HFFc6 (cell line): ENCODE results near the gene MAPK7. TPM values are rescaled to one million over a fixed set of nuclear protein-coding genes. Genes with fewer than 3 reads are reported as not detected.

Experiments used
- DNase-seq: peaks from one replicate; pipeline ENCODE4 v3.0.0-alpha.2; 2018
- H3K27ac Mint-ChIP-seq: 2 replicates; pipeline ENCODE4 v1.8.0; 2020; ENCODE audit warnings: mild to moderate bottlenecking, mixed read lengths
- H3K27me3 Mint-ChIP-seq: 2 replicates; pipeline ENCODE4 v1.8.0; 2021; ENCODE audit warnings: mild to moderate bottlenecking, moderate library complexity, mixed read lengths; ENCODE audit not compliant: insufficient read depth
- H3K36me3 Mint-ChIP-seq: 2 replicates; pipeline ENCODE4 v1.8.0; 2021; ENCODE audit warnings: low read depth, mixed read lengths
- H3K4me1 Mint-ChIP-seq: 2 replicates; pipeline ENCODE4 v1.8.0; 2020; ENCODE audit warnings: low read depth, mixed read lengths
- H3K4me3 Mint-ChIP-seq: 2 replicates; pipeline ENCODE4 v1.8.0; 2020; ENCODE audit warnings: mild to moderate bottlenecking, moderate library complexity, mixed read lengths
- H3K9me3 Mint-ChIP-seq: 2 replicates; pipeline ENCODE4 v1.8.0; 2020; ENCODE audit warnings: mild to moderate bottlenecking, mixed read lengths
- total RNA-seq, 6 experiments: library from RNA; stranded (reverse); fragmentation: NEBNext Ultra II Directional; extraction: Animal tissue kit (Norgen Biotek cat#: 25700); gene quantifications; 2 replicates in 1 of 6; 3 replicates in 5 of 6; pipeline ENCODE4 v1.2.3, GENCODE V29; 2021
- TF ChIP-seq, protein P1 (sequence below): fragments of 200-600 bp; sonication (generic); IDR thresholded peaks from 2 replicates; pipeline ENCODE4 v1.5.0; 2021; ENCODE audit warnings: antibody characterized with exemption, mild to moderate bottlenecking

The MAPK7 gene
- total RNA-seq, 6 experiments from 2014 or later, result 18.5 to 27.1 (median 23.9) TPM

- no peak for DNase-seq
- TF ChIP-seq, protein P1, sequence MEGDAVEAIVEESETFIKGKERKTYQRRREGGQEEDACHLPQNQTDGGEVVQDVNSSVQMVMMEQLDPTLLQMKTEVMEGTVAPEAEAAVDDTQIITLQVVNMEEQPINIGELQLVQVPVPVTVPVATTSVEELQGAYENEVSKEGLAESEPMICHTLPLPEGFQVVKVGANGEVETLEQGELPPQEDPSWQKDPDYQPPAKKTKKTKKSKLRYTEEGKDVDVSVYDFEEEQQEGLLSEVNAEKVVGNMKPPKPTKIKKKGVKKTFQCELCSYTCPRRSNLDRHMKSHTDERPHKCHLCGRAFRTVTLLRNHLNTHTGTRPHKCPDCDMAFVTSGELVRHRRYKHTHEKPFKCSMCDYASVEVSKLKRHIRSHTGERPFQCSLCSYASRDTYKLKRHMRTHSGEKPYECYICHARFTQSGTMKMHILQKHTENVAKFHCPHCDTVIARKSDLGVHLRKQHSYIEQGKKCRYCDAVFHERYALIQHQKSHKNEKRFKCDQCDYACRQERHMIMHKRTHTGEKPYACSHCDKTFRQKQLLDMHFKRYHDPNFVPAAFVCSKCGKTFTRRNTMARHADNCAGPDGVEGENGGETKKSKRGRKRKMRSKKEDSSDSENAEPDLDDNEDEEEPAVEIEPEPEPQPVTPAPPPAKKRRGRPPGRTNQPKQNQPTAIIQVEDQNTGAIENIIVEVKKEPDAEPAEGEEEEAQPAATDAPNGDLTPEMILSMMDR, result no peak
- no peaks in the 10 kb centered on the region for H3K36me3 Mint-ChIP-seq
- no peak overlapping the region for H3K27ac Mint-ChIP-seq
- H3K9me3 Mint-ChIP-seq, result no peaks in the 10 kb centered on the region
- peaks cover 40% of the 10 kb centered on the region for H3K4me1 Mint-ChIP-seq
- no peak overlapping the region for H3K4me3 Mint-ChIP-seq
- peaks cover 4% of the 10 kb centered on the region for H3K27me3 Mint-ChIP-seq
Measured at GRCh38 chr17:19390951-19391350, 12.7 kb downstream of the MAPK7 start.

DNA sequence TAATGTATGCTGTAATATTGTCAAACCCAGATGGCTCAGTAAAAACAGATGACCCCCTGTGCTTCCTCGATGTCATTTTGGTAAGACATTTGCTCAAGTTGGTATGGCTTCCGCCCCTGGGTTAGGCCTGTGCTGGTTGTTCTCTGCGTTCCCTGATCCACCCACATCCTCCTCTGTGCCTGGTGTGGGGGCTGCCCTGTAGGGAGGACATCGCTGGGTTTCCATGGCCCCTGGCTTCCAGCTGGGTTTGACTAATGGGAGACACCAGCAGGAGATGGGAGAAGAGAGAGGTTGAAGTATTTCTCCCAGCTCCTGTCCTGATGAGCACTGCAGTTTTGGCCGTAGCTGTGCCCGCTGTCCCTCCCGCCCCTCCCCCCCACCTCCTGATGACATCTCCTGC, 13.1 kb downstream of the MAPK7 start:
- Mint-ChIP-seq H3K27me3 (peaks cover 4% of the 10 kb centered on the region), H3K36me3 (no peaks in the 10 kb centered on the region), H3K27ac (no peak overlapping the region), H3K4me3 (no peak overlapping the region), H3K4me1 (peaks cover 35% of the 10 kb centered on the region), H3K9me3 (no peaks in the 10 kb centered on the region)
- TF ChIP-seq, protein P1, result no peak
- DNase-seq, result no peak

GRCh38 chr17:19392303-19392702, 14.0 kb downstream of the MAPK7 start:
- DNase-seq, result no peak
- Mint-ChIP-seq H3K27ac (no peak overlapping the region), H3K9me3 (no peaks in the 10 kb centered on the region), H3K36me3 (no peaks in the 10 kb centered on the region), H3K27me3 (peaks cover 4% of the 10 kb centered on the region), H3K4me1 (peaks cover 26% of the 10 kb centered on the region), H3K4me3 (no peak overlapping the region)
- TF ChIP-seq, protein P1, result no peak

DNA sequence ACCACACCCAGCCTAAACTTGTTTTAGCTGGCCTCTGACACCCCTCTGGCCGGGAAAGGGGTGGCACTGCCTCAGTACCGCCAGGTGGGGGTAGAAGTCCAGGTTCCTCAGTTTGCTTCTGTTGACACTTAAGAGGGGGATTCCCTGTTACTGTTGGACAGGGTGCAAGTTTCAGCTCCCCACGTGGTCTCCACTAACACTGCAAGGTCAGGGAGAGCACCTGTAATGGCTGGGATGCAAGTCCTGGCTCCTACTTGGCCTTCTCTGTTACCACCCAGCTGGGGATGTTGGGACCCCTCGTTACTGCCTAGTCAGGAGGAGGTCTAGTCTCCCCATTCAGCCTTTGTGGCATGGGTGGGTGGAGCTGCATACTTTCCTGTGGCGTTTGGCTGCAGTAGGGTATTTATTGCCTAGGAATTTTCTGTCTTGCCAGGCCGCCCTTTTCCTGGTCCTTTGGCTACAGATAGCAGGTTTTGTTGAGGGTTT, 19.3 kb downstream of the MAPK7 start:
- H3K27me3 Mint-ChIP-seq, result peaks cover 4% of the 10 kb centered on the region
- no peak overlapping the region for H3K4me3 Mint-ChIP-seq
- TF ChIP-seq, protein P1, result 0 out of 2 replicates have a peak, but pooled peaks have one; percentile 7
- no peak overlapping the region for H3K27ac Mint-ChIP-seq
- H3K4me1 Mint-ChIP-seq, result peaks cover 13% of the 10 kb centered on the region
- H3K9me3 Mint-ChIP-seq, result no peaks in the 10 kb centered on the region
- no peak for DNase-seq
- no peaks in the 10 kb centered on the region for H3K36me3 Mint-ChIP-seq

- TF ChIP-seq, protein P1, result no peak
- Mint-ChIP-seq H3K27ac (no peak overlapping the region), H3K4me3 (no peak overlapping the region), H3K27me3 (peaks cover 4% of the 10 kb centered on the region), H3K36me3 (no peaks in the 10 kb centered on the region), H3K4me1 (peaks cover 13% of the 10 kb centered on the region), H3K9me3 (no peaks in the 10 kb centered on the region)
- DNase-seq, result no peak
Measured at GRCh38 chr17:19398301-19399181, 20.2 kb downstream of the MAPK7 start.
